GM12878 (cell line): ENCODE data around the gene SMIM28. TPM values are rescaled to one million over a fixed set of nuclear protein-coding genes. Genes with fewer than 3 reads are reported as not detected.

Experiments used
- ATAC-seq: fragments of 200-7000 bp; cut with Tn5 transposase; 3 replicates; pipeline ENCODE4 v1.9.1; 2020; ENCODE audit warnings: mild to moderate bottlenecking, moderate library complexity
- BruUV-seq: library from RNA; stranded (reverse); fragments of 400-500 nt; replicated peaks from 2 replicates; lab custom pipeline; 2021; lab: Mats Ljungman, UMichigan
- CTCF ChIA-PET: fragments of 300-600 bp; sonication (Branson Sonifier 250); formaldehyde crosslinking; extraction: SDS; loops from one replicate; lab custom pipeline; 2021; ENCODE audit warnings: inconsistent platforms; lab: Yijun Ruan, JAX
- POLR2A ChIA-PET: fragments of 350-600 bp; formaldehyde crosslinking; extraction: SDS; loops from one replicate; lab custom pipeline; 2021; ENCODE audit warnings: inconsistent platforms; lab: Charles Lee
- RAD21 ChIA-PET: fragments of 300-600 bp; sonication (Branson Sonifier 250); formaldehyde crosslinking; loops from one replicate; lab custom pipeline; 2023; ENCODE audit warnings: antibody characterized with exemption; ENCODE audit not compliant: unreplicated experiment; lab: Charles Lee
- SMC1A ChIA-PET: fragments of 300-600 bp; sonication (Branson Sonifier 250); formaldehyde crosslinking; loops from one replicate; lab custom pipeline; 2023; ENCODE audit not compliant: unreplicated experiment, uncharacterized antibody; lab: Charles Lee
- DNase-seq: peaks from one replicate; pipeline ENCODE4 v3.0.0-alpha.2; 2011; ENCODE audit warnings: low read depth, low spot score
- FAIRE-seq: peaks from 3 replicates; lab custom pipeline; 2011; peaks lifted over from hg19 to GRCh38; lab: Jason Lieb, UNC
- H2AFZ ChIP-seq: 2 replicates; pipeline ENCODE4 v1.6.0; 2011; ENCODE audit warnings: low read depth, low read length, control low read depth; ENCODE audit not compliant: control insufficient read depth
- H3K27ac ChIP-seq: 2 replicates; pipeline ENCODE4 v1.5.1; 2011; ENCODE audit warnings: control low read depth; ENCODE audit not compliant: control insufficient read depth, insufficient read depth
- H3K27me3 ChIP-seq, 2 experiments: replicated peaks in 1 of 2; 2 replicates each; pipeline versions ENCODE4 v1.6.0 to v1.6.1; 2011; ENCODE audit warnings: low read length in 1 of 2; ENCODE audit not compliant: control insufficient read depth in 2 of 2, insufficient read depth in 2 of 2
- H3K36me3 ChIP-seq, 2 experiments: 2 replicates each; pipeline ENCODE4 v1.5.1; 2011; ENCODE audit warnings: low read length in 1 of 2; ENCODE audit not compliant: control insufficient read depth in 2 of 2, insufficient read depth in 2 of 2
- H3K4me1 ChIP-seq: 2 replicates; pipeline ENCODE4 v1.6.1; 2011; ENCODE audit warnings: mild to moderate bottlenecking, low read length, moderate library complexity, mixed read lengths; ENCODE audit not compliant: control insufficient read depth, insufficient read depth
- H3K4me2 ChIP-seq: 2 replicates; pipeline ENCODE4 v1.6.0; 2011; ENCODE audit warnings: control low read depth; ENCODE audit not compliant: control insufficient read depth, insufficient read depth
- H3K4me3 ChIP-seq: fragments of 200-600 bp; sonication (generic); 2 replicates; pipeline ENCODE4 v1.5.1; 2016
- H3K79me2 ChIP-seq: 2 replicates; pipeline ENCODE4 v1.6.0; 2011; ENCODE audit warnings: low read length; ENCODE audit not compliant: control insufficient read depth, insufficient read depth
- H3K9ac ChIP-seq: 2 replicates; pipeline ENCODE4 v1.8.0; 2011; ENCODE audit warnings: low read length, control low read depth, mixed read lengths; ENCODE audit not compliant: control insufficient read depth, insufficient read depth
- H3K9me3 ChIP-seq: replicated peaks from 3 replicates; pipeline ENCODE4 v1.5.1; 2011; ENCODE audit warnings: mild to moderate bottlenecking, low read length; ENCODE audit not compliant: control insufficient read depth, insufficient read depth
- H4K20me1 ChIP-seq: 2 replicates; pipeline ENCODE4 v1.6.0; 2011; ENCODE audit not compliant: control insufficient read depth, insufficient read depth
- FOXK2 ChIP-seq: fragments of 450-650 bp; IDR thresholded peaks from 2 replicates; pipeline ENCODE4 v1.6.1; 2017; ENCODE audit warnings: mild to moderate bottlenecking, moderate library complexity
- MLLT1 ChIP-seq: fragments of 450-650 bp; IDR thresholded peaks from 2 replicates; pipeline ENCODE4 v1.6.1; 2016; ENCODE audit warnings: mild to moderate bottlenecking
- NR2C1 ChIP-seq: fragments of 450-650 bp; IDR thresholded peaks from 2 replicates; pipeline ENCODE4 v1.6.1; 2017; ENCODE audit warnings: antibody characterized with exemption, mild to moderate bottlenecking, moderate library complexity
- PAX5 ChIP-seq: IDR thresholded peaks from 2 replicates; pipeline ENCODE4 v1.6.1; 2011; ENCODE audit warnings: low read depth, low read length, borderline replicate concordance
- POU2F2 ChIP-seq: IDR thresholded peaks from 3 replicates; pipeline ENCODE4 v1.6.1; 2011; ENCODE audit warnings: low read depth, mild to moderate bottlenecking, low read length, borderline replicate concordance
- RELA ChIP-seq: fragments of 450-650 bp; IDR thresholded peaks from 2 replicates; pipeline ENCODE4 v1.8.0; 2014; ENCODE audit warnings: borderline replicate concordance; ENCODE audit not compliant: partially characterized antibody
- SP1 ChIP-seq: IDR thresholded peaks from one replicate; pipeline ENCODE4 v1.6.1; 2011; ENCODE audit warnings: low read depth, low read length
- SRF ChIP-seq, 2 experiments: IDR thresholded peaks; 2 replicates each; pipeline ENCODE4 v1.6.1; 2011; ENCODE audit warnings: low read depth in 2 of 2, low read length in 2 of 2, mild to moderate bottlenecking in 1 of 2, moderate library complexity in 1 of 2
- SUPT20H ChIP-seq: IDR thresholded peaks from 2 replicates; pipeline ENCODE4 v1.6.1; 2011; ENCODE audit warnings: low read depth, mild to moderate bottlenecking, low read length, moderate library complexity, borderline replicate concordance; ENCODE audit not compliant: control insufficient read depth
- TCF7 ChIP-seq: IDR thresholded peaks from 2 replicates; pipeline ENCODE4 v1.6.1; 2014; ENCODE audit warnings: antibody characterized with exemption, borderline replicate concordance
- ZBTB4 ChIP-seq: fragments of 450-650 bp; formaldehyde crosslinking; IDR thresholded peaks from 2 replicates; pipeline ENCODE4 v1.4.0; 2022; ENCODE audit warnings: mild to moderate bottlenecking, moderate library complexity
- ZSCAN29 ChIP-seq: fragments of 450-650 bp; IDR thresholded peaks from 2 replicates; pipeline ENCODE4 v1.6.1; 2017; ENCODE audit warnings: mild to moderate bottlenecking, moderate library complexity
- WGBS: methylation state at CpG from one replicate; pipeline ENCODE4 v1.1.6; 2016; ENCODE audit warnings: low lambda C conversion rate; ENCODE audit not compliant: insufficient replicate concordance, insufficient coverage; ENCODE audit errors: missing lambda C conversion rate; 5-methylcytosine and 5-hydroxymethylcytosine counted together
- in situ Hi-C: fragments of 300-500 bp; cut with MboI; formaldehyde crosslinking; loops from 9 replicates; pipeline ENCODE4 v1.14.3; 2018; ENCODE audit warnings: mixed read lengths
- intact Hi-C: fragments of 100-400 bp; cut with micrococcal nuclease; formaldehyde crosslinking; loops from one replicate; pipeline ENCODE4 v1.14.2; 2022; ENCODE audit not compliant: unreplicated experiment
- polyA plus RNA-seq, 11 experiments: library from polyadenylated mRNA; depleted of rRNA in 4 of 11; unstranded in 6 of 11; stranded (reverse) in 5 of 11; fragments of >200 nt; fragmentation: Nextera tagmentation in 4 of 11; fragmentation: Illumina TruSeq in 1 of 11; extraction: Ambion mirVana in 4 of 11; extraction: Trizol in 1 of 11; gene quantifications; 1 replicate in 1 of 11; 2 replicates in 10 of 11; pipeline versions ENCODE4 v1.2.1 to v1.2.3, GENCODE V29; 2011 to 2016; ENCODE audit warnings: inconsistent platforms in 2 of 11, missing spikeins in 2 of 11, low read depth in 1 of 11
- total RNA-seq, 4 experiments: library from RNA; depleted of rRNA in 3 of 4; stranded (reverse); fragments of >200 nt in 3 of 4; fragmentation: Illumina TruSeq in 1 of 4; extraction: Trizol in 1 of 4; gene quantifications; 2 replicates each; pipeline versions ENCODE4 v1.2.1 to v1.2.3, GENCODE V29; 2013 to 2021
- TF ChIP-seq, protein P1 (sequence below): IDR thresholded peaks from 2 replicates; pipeline ENCODE4 v1.6.1; 2011; ENCODE audit warnings: borderline replicate concordance, low read depth, mild to moderate bottlenecking, moderate library complexity, low read length; ENCODE audit not compliant: insufficient read depth, poor library complexity, severe bottlenecking
- TF ChIP-seq, protein P2 (sequence below): fragments of 450-650 bp; IDR thresholded peaks from 2 replicates; pipeline ENCODE4 v1.6.1; 2018; ENCODE audit warnings: mild to moderate bottlenecking, low read depth, moderate library complexity; ENCODE audit not compliant: partially characterized antibody

Gene SMIM28
- total and polyA plus RNA-seq, 10 of the 15 experiments (the other 5 are each of a cell fraction or from before 2014, with no cell fraction given): not detected

GRCh38 chr6:138410048-138410735, 32.5 kb downstream of the SMIM28 start:
- Histone ChIP-seq H2AFZ (no peak overlapping the region), H3K79me2 (no peaks in the 10 kb centered on the region), H3K4me1 (peaks cover 6% of the 10 kb centered on the region; the same call in 1 of the 2 replicates), H3K27me3 (no peaks in the 10 kb centered on the region), H3K36me3 (peaks cover 1 to 5% of the 10 kb centered on the region in 2 experiments; a peak in 3 of 4 replicates), H3K4me3 (no peak overlapping the region), H3K9ac (no peak overlapping the region), H3K27ac (no peak overlapping the region), H3K9me3 (no peaks in the 10 kb centered on the region), H4K20me1 (no peaks in the 10 kb centered on the region), H3K4me2 (no peak overlapping the region)
- FAIRE-seq (no peak), DNase-seq (no peak), ATAC-seq (no peak)
- BruUV-seq: no TSS peak
- WGBS: 74% methylated on average over 8 of the region's 8 CpGs
- ChIA-PET POLR2A (interaction anchor here (0.6 to 0.7 kb wide), 4 partner anchors 145 to 1722 kb away, joined by 3 to 5 read pairs (median 3); no protein-coding TSS in a partner anchor), RAD21 (interaction anchor here (0.6 kb wide), 1 partner anchor 290 kb away, joined by 3 read pairs; no protein-coding TSS in a partner anchor), CTCF (no interaction called here), SMC1A (interaction anchor here (1.0 to 1.5 kb wide), 3 partner anchors 45 to 100 kb away, joined by 3 to 4 read pairs (median 3); no protein-coding TSS in a partner anchor)
- intact Hi-C loops (no loop called here), in situ Hi-C loops (no loop called here)
- no peak for TF ChIP-seq MLLT1
- no peak for TF ChIP-seq RELA
- TF ChIP-seq, protein P1, sequence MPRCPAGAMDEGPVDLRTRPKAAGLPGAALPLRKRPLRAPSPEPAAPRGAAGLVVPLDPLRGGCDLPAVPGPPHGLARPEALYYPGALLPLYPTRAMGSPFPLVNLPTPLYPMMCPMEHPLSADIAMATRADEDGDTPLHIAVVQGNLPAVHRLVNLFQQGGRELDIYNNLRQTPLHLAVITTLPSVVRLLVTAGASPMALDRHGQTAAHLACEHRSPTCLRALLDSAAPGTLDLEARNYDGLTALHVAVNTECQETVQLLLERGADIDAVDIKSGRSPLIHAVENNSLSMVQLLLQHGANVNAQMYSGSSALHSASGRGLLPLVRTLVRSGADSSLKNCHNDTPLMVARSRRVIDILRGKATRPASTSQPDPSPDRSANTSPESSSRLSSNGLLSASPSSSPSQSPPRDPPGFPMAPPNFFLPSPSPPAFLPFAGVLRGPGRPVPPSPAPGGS: no peak
- TF ChIP-seq, protein P2, sequence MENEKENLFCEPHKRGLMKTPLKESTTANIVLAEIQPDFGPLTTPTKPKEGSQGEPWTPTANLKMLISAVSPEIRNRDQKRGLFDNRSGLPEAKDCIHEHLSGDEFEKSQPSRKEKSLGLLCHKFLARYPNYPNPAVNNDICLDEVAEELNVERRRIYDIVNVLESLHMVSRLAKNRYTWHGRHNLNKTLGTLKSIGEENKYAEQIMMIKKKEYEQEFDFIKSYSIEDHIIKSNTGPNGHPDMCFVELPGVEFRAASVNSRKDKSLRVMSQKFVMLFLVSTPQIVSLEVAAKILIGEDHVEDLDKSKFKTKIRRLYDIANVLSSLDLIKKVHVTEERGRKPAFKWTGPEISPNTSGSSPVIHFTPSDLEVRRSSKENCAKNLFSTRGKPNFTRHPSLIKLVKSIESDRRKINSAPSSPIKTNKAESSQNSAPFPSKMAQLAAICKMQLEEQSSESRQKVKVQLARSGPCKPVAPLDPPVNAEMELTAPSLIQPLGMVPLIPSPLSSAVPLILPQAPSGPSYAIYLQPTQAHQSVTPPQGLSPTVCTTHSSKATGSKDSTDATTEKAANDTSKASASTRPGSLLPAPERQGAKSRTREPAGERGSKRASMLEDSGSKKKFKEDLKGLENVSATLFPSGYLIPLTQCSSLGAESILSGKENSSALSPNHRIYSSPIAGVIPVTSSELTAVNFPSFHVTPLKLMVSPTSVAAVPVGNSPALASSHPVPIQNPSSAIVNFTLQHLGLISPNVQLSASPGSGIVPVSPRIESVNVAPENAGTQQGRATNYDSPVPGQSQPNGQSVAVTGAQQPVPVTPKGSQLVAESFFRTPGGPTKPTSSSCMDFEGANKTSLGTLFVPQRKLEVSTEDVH: no peak
- no peak for TF ChIP-seq ZBTB4 (CRISPR knock-in tag)
- no peak for TF ChIP-seq TCF7
- TF ChIP-seq NR2C1: no peak
- no peak for TF ChIP-seq SP1
- TF ChIP-seq FOXK2: no peak
- no peak for TF ChIP-seq POU2F2
- no peak for TF ChIP-seq ZSCAN29
- no peak for TF ChIP-seq SUPT20H
- TF ChIP-seq PAX5: no peak
- no peak for TF ChIP-seq SRF (IDR thresholded peaks at IDR 0.05; ENCODE audit: low read depth in 2 of 2, low read length in 2 of 2)
